Spleen (tissue), 11 donors: ENCODE measurements around the gene AQP5. TPM values are rescaled to one million over a fixed set of nuclear protein-coding genes. Genes with fewer than 3 reads are reported as not detected.

Experiments used
- DNase-seq: peaks from one replicate; pipeline ENCODE4 v3.0.0-alpha.2; 2020
- H3K27ac ChIP-seq, 8 donors: fragments of 200-600 bp; sonication (generic) in 7 of 8; 1 replicate in 4 of 8; 2 replicates in 4 of 8; pipeline versions ENCODE4 v1.5.0 to v1.8.0; 2016 to 2021; ENCODE audit warnings: inconsistent platforms in 4 of 8, mild to moderate bottlenecking in 4 of 8, moderate library complexity in 1 of 8
- H3K27me3 ChIP-seq, 7 donors: fragments of 200-600 bp; sonication (generic) in 6 of 7; replicated peaks in 1 of 7; 1 replicate in 4 of 7; 2 replicates in 3 of 7; pipeline versions ENCODE4 v1.5.0 to v1.8.0; 2016 to 2021; ENCODE audit warnings: inconsistent platforms in 3 of 7, mild to moderate bottlenecking in 1 of 7
- H3K36me3 ChIP-seq, 6 donors: fragments of 200-600 bp; sonication (generic) in 5 of 6; 1 replicate in 4 of 6; 2 replicates in 2 of 6; pipeline versions ENCODE4 v1.5.0 to v1.8.0; 2016 to 2021; ENCODE audit warnings: inconsistent platforms in 2 of 6
- H3K4me1 ChIP-seq, 6 donors: fragments of 200-600 bp; sonication (generic) in 5 of 6; 1 replicate in 3 of 6; 2 replicates in 3 of 6; pipeline versions ENCODE4 v1.5.0 to v1.8.0; 2016 to 2021; ENCODE audit warnings: inconsistent platforms in 3 of 6
- H3K4me3 ChIP-seq, 8 donors: fragments of 200-600 bp; sonication (generic) in 7 of 8; 1 replicate in 4 of 8; 2 replicates in 4 of 8; pipeline versions ENCODE4 v1.5.0 to v1.8.0; 2016 to 2021; ENCODE audit warnings: inconsistent platforms in 4 of 8, mild to moderate bottlenecking in 4 of 8, moderate library complexity in 2 of 8
- H3K9me3 ChIP-seq, 8 donors: fragments of 200-600 bp; sonication (generic) in 7 of 8; 1 replicate in 4 of 8; 2 replicates in 4 of 8; pipeline versions ENCODE4 v1.5.0 to v1.8.0; 2016 to 2021; ENCODE audit warnings: inconsistent platforms in 4 of 8
- CTCF ChIP-seq, 11 experiments: fragments of 200-600 bp in 7 of 11; fragments of 450-650 bp in 4 of 11; sonication (generic) in 4 of 11; IDR thresholded peaks in 8 of 11; conservative IDR thresholded peaks in 3 of 11; 1 replicate in 7 of 11; 2 replicates in 4 of 11; pipeline versions ENCODE4 v1.4.0 to v1.8.0; 2016 to 2021; ENCODE audit warnings: antibody characterized with exemption in 11 of 11, inconsistent platforms in 4 of 11, mild to moderate bottlenecking in 1 of 11
- POLR2A ChIP-seq, 3 donors: fragments of 450-650 bp; IDR thresholded peaks; one replicate each; pipeline ENCODE4 v1.5.1; 2017; ENCODE audit warnings: antibody characterized with exemption in 3 of 3, mild to moderate bottlenecking in 1 of 3
- POLR2AphosphoS5 ChIP-seq, 3 donors: sonication (generic); formaldehyde crosslinking; IDR thresholded peaks; one replicate each; pipeline ENCODE4 v1.5.1; 2017; ENCODE audit warnings: antibody characterized with exemption in 3 of 3
- WGBS, 5 donors: extraction: QIAGEN DNeasy Blood & Tissue Kit in 3 of 5; methylation state at CpG; one replicate each; pipeline versions ENCODE4 v1.1.5 to v1.1.7; 2013 to 2018; 5-methylcytosine and 5-hydroxymethylcytosine counted together
- intact Hi-C: fragments of 100-400 bp; cut with DNase I; formaldehyde crosslinking; loops from one replicate; pipeline ENCODE4 v1.15.0; 2023; ENCODE audit warnings: low total_unique reads
- polyA plus RNA-seq, 3 donors: library from polyadenylated mRNA; stranded (reverse); fragments of 200-250 nt; gene quantifications; one replicate each; pipeline ENCODE4 v1.2.1, GENCODE V29; 2013
- total RNA-seq, 7 donors: library from RNA; depleted of rRNA in 3 of 7; stranded (reverse); fragments of >200 nt in 3 of 7; fragmentation: NEBNext Ultra II Directional in 4 of 7; extraction: Animal tissue kit (Norgen Biotek cat#: 25700) in 4 of 7; gene quantifications; one replicate each; pipeline versions ENCODE4 v1.1.0 to v1.2.1, GENCODE V29; 2016 to 2021
- donor health status: healthy with polysubstance abuse.
- donor health status: DM: no; HTN: no; CAD: no; lungs with moderate emphysema.
- donor health status: DM: no; HTN: no; CAD: no.
- donor health status: Bipolar disorder and iron deficiency.
- donor health status: healthy.
- donor health status: DM: no; HTN: no; CAD: no.
- donor health status: DM: yes; HTN: yes; CAD: no.

Gene AQP5
- total and polyA plus RNA-seq, 10 donors: 0.05 to 0.46 (median 0.30) TPM; not detected in 5

GRCh38 chr12:49974231-49974675 is 12.6 kb downstream of the AQP5 start:
- Histone ChIP-seq H3K36me3 (no peaks in the 10 kb centered on the region), H3K4me3 (no peak overlapping the region), H3K4me1 (peaks cover 0 to 13% (median 0%) of the 10 kb centered on the region in 6 donors), H3K27ac (no peak overlapping the region), H3K27me3 (peaks cover 0 to 33% (median 4%) of the 10 kb centered on the region in 7 donors), H3K9me3 (no peaks in the 10 kb centered on the region)
- peak; percentile 74 for DNase-seq
- TF ChIP-seq POLR2AphosphoS5 (IDR thresholded peaks at IDR 0.05): no peak
- TF ChIP-seq CTCF (IDR thresholded peaks at IDR 0.05 in 8 of 11, conservative IDR thresholded peaks at IDR 0.05 in 3 of 11): peak in 8 of 11 experiments; percentile 12 to 48 (median 18)
- TF ChIP-seq POLR2A (IDR thresholded peaks at IDR 0.05): no peak
- WGBS, 5 donors: 43 to 74% (median 69%) methylated on average over 6 to 15 of the region's 15 CpGs
- intact Hi-C loops: no loop called here

DNA sequence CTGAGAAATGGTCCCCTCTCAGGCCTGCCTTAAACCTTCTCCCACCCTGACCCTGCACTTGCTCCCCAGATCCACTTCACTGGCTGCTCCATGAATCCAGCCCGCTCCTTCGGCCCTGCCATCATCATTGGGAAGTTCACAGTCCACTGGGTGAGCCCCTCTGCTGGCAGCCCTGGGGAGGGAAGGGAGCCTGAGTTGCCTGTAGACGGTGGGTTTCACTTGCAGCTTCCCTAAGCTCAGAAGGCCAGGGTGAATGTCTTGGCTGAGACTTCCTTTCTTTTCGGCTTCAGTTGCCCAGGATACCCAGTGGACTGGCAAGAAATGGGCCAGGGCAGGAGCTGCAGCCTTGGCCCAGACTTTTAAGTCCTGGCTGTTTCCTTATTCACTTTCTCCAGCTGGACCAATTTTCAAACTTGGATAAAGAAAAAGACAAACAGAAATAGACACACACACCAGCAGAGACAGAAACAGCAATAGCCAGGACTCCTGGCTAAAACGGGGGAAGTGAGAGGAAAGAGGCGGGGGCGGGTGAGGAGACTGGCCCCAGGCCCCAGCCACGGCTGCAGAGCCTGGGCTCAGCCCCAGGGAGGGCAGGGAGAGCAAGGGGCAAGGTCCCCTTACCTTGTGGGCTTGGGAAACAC is 13.1 kb downstream of the AQP5 start:
- Histone ChIP-seq H3K27me3 (peaks cover 0 to 27% (median 0%) of the 10 kb centered on the region in 7 donors), H3K9me3 (no peaks in the 10 kb centered on the region), H3K27ac (no peak overlapping the region), H3K36me3 (no peaks in the 10 kb centered on the region), H3K4me1 (peaks cover 0 to 13% (median 0%) of the 10 kb centered on the region in 6 donors), H3K4me3 (no peak overlapping the region)
- DNase-seq: peak; percentile 67
- intact Hi-C loops: no loop called here
- no peak for TF ChIP-seq POLR2A (IDR thresholded peaks at IDR 0.05)
- no peak for TF ChIP-seq POLR2AphosphoS5 (IDR thresholded peaks at IDR 0.05)
- no peak for TF ChIP-seq CTCF (IDR thresholded peaks at IDR 0.05 in 8 of 11, conservative IDR thresholded peaks at IDR 0.05 in 3 of 11)
- 60 to 74% (median 67%) methylated on average over 8 of the region's 8 CpGs for WGBS, 5 donors

- peak; percentile 52 for DNase-seq
- WGBS, 5 donors: 77 to 87% (median 84%) methylated on average over 13 to 17 of the region's 17 CpGs
- no peak overlapping the region for H3K27ac ChIP-seq
Observed at GRCh38 chr12:49975318-49975761, 13.7 kb downstream of the AQP5 start.

More at GRCh38 chr12:49975318-49975761, 13.7 kb downstream of the AQP5 start:
- no peaks in the 10 kb centered on the region for H3K9me3 ChIP-seq
- no peak overlapping the region for H3K4me3 ChIP-seq
- H3K36me3 ChIP-seq: no peaks in the 10 kb centered on the region
- peaks cover 0 to 13% (median 0%) of the 10 kb centered on the region in 6 donors for H3K4me1 ChIP-seq
- intact Hi-C loops: no loop called here
- peaks cover 0 to 22% (median 0%) of the 10 kb centered on the region in 7 donors for H3K27me3 ChIP-seq
- TF ChIP-seq POLR2AphosphoS5 (IDR thresholded peaks at IDR 0.05): no peak
- no peak for TF ChIP-seq CTCF (IDR thresholded peaks at IDR 0.05 in 8 of 11, conservative IDR thresholded peaks at IDR 0.05 in 3 of 11)
- no peak for TF ChIP-seq POLR2A (IDR thresholded peaks at IDR 0.05)
